Panc1 (cell line): ENCODE measurements around the gene MEMO1.

Source experiments
- POLR2AphosphoS5 ChIP-seq: IDR thresholded peaks from 2 replicates; pipeline ENCODE4 v1.6.1; 2012; ENCODE audit warnings: mild to moderate bottlenecking, low read depth, low read length, moderate library complexity
- SIN3A ChIP-seq: IDR thresholded peaks from 2 replicates; pipeline ENCODE4 v1.6.1; 2012; ENCODE audit warnings: low read depth, mild to moderate bottlenecking, low read length, moderate library complexity, borderline replicate concordance; ENCODE audit not compliant: insufficient read depth
- TF ChIP-seq, protein P1 (sequence below): fragments of 450-650 bp; IDR thresholded peaks from 2 replicates; pipeline ENCODE4 v1.5.1; 2017; ENCODE audit warnings: mild to moderate bottlenecking
- TF ChIP-seq, protein P2 (sequence below), 2 experiments: IDR thresholded peaks; 2 replicates each; pipeline ENCODE4 v1.6.1; 2011 to 2012; ENCODE audit warnings: low read depth in 2 of 2, control low read depth in 1 of 2, low read length in 1 of 2, mild to moderate bottlenecking in 1 of 2, moderate library complexity in 1 of 2; ENCODE audit not compliant: insufficient read depth in 1 of 2

GRCh38 chr2:31980674-31981356 is 30.0 kb downstream of the MEMO1 start:
- TF ChIP-seq, protein P1, sequence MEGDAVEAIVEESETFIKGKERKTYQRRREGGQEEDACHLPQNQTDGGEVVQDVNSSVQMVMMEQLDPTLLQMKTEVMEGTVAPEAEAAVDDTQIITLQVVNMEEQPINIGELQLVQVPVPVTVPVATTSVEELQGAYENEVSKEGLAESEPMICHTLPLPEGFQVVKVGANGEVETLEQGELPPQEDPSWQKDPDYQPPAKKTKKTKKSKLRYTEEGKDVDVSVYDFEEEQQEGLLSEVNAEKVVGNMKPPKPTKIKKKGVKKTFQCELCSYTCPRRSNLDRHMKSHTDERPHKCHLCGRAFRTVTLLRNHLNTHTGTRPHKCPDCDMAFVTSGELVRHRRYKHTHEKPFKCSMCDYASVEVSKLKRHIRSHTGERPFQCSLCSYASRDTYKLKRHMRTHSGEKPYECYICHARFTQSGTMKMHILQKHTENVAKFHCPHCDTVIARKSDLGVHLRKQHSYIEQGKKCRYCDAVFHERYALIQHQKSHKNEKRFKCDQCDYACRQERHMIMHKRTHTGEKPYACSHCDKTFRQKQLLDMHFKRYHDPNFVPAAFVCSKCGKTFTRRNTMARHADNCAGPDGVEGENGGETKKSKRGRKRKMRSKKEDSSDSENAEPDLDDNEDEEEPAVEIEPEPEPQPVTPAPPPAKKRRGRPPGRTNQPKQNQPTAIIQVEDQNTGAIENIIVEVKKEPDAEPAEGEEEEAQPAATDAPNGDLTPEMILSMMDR: no peak
- no peak for TF ChIP-seq SIN3A
- no peak for TF ChIP-seq POLR2AphosphoS5
- TF ChIP-seq, protein P2, sequence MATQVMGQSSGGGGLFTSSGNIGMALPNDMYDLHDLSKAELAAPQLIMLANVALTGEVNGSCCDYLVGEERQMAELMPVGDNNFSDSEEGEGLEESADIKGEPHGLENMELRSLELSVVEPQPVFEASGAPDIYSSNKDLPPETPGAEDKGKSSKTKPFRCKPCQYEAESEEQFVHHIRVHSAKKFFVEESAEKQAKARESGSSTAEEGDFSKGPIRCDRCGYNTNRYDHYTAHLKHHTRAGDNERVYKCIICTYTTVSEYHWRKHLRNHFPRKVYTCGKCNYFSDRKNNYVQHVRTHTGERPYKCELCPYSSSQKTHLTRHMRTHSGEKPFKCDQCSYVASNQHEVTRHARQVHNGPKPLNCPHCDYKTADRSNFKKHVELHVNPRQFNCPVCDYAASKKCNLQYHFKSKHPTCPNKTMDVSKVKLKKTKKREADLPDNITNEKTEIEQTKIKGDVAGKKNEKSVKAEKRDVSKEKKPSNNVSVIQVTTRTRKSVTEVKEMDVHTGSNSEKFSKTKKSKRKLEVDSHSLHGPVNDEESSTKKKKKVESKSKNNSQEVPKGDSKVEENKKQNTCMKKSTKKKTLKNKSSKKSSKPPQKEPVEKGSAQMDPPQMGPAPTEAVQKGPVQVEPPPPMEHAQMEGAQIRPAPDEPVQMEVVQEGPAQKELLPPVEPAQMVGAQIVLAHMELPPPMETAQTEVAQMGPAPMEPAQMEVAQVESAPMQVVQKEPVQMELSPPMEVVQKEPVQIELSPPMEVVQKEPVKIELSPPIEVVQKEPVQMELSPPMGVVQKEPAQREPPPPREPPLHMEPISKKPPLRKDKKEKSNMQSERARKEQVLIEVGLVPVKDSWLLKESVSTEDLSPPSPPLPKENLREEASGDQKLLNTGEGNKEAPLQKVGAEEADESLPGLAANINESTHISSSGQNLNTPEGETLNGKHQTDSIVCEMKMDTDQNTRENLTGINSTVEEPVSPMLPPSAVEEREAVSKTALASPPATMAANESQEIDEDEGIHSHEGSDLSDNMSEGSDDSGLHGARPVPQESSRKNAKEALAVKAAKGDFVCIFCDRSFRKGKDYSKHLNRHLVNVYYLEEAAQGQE (IDR thresholded peaks at IDR 0.05; ENCODE audit: insufficient read depth in 1 of 2, low read depth in 2 of 2, low read length in 1 of 2): no peak
